BE2C (cell line): ENCODE measurements around the gene KSR2.

Experiments used
- DNase-seq: peaks from one replicate; pipeline ENCODE4 v3.0.0-alpha.2; 2020
- H3K27me3 ChIP-seq: fragments of 250-450 bp; sonication (Bioruptor Pico); 2 replicates; pipeline ENCODE4 v1.5.1; 2020; ENCODE audit warnings: mild to moderate bottlenecking
- H3K36me3 ChIP-seq: fragments of 250-450 bp; sonication (Bioruptor Pico); 2 replicates; pipeline ENCODE4 v1.5.1; 2020; ENCODE audit warnings: mild to moderate bottlenecking
- H3K4me1 ChIP-seq: fragments of 250-450 bp; sonication (Bioruptor Pico); 2 replicates; pipeline ENCODE4 v1.5.1; 2020
- H3K4me3 ChIP-seq: 2 replicates; pipeline ENCODE4 v1.5.1; 2011; ENCODE audit warnings: low read depth, low read length
- H3K9me3 ChIP-seq: fragments of 250-450 bp; sonication (Bioruptor Pico); 2 replicates; pipeline ENCODE4 v1.5.1; 2020
- TF ChIP-seq, protein P1 (sequence below): IDR thresholded peaks from 2 replicates; pipeline ENCODE4 v1.5.1; 2012; ENCODE audit warnings: mild to moderate bottlenecking, low read depth, low read length

The KSR2 gene

DNA sequence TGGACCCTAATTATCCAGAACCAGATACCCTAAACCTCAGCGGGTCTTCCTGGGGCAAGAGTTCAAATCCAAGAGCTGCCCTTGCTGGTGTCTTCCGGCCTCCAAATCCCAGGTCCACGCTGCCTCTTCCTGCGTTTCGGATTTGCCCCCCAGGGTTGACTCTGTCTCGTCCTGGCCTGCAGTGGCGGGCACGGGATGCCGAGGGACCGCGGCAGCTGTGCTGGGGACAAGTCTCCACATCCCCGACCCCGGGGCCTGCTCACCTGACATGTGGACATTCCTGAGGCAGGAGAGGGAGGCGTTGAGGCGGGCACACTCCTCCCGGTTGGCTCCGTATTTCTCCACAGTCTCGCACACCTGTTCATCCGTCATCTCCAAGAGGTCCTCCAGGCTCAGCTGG lies 113.6 kb downstream of the KSR2 start:
- Histone ChIP-seq H3K9me3 (no peaks in the 10 kb centered on the region), H3K27me3 (no peaks in the 10 kb centered on the region), H3K36me3 (no peaks in the 10 kb centered on the region), H3K4me1 (no peaks in the 10 kb centered on the region), H3K4me3 (no peak overlapping the region)
- DNase-seq = no peak
- TF ChIP-seq, protein P1, sequence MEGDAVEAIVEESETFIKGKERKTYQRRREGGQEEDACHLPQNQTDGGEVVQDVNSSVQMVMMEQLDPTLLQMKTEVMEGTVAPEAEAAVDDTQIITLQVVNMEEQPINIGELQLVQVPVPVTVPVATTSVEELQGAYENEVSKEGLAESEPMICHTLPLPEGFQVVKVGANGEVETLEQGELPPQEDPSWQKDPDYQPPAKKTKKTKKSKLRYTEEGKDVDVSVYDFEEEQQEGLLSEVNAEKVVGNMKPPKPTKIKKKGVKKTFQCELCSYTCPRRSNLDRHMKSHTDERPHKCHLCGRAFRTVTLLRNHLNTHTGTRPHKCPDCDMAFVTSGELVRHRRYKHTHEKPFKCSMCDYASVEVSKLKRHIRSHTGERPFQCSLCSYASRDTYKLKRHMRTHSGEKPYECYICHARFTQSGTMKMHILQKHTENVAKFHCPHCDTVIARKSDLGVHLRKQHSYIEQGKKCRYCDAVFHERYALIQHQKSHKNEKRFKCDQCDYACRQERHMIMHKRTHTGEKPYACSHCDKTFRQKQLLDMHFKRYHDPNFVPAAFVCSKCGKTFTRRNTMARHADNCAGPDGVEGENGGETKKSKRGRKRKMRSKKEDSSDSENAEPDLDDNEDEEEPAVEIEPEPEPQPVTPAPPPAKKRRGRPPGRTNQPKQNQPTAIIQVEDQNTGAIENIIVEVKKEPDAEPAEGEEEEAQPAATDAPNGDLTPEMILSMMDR = no peak

DNA sequence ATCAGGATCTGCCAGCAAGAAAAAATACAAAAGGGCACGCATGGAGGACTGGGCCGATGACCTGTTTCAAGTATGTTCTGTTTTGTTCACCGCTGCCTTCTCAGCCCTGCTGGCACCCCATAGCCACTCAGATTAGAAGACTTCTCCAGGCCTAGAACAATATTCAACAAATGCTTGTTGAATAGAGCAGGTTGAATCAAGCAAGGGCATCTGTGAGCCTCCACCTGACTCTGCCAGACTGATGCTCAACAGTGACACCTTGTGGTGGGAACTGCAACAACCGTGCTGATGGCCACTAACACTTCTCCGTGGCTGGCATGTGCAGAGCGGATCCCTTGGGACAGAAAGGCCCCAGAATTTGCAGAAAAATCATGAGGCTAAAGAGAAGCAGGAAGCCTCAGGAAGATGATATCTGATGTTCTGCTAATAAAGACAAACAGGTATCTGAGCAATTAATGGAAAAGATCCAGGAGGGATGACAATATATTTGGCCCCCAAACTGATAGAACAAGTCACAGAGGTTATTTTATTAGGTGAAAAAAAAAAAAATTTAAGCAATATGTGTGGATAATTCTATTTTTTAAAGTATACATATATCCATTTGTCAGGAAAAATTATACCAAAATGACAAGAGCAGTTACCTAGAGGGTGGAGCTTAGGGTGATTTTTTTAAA lies 114.3 kb downstream of the KSR2 start:
- Histone ChIP-seq H3K36me3 (no peaks in the 10 kb centered on the region), H3K4me3 (no peak overlapping the region), H3K4me1 (no peaks in the 10 kb centered on the region), H3K9me3 (no peaks in the 10 kb centered on the region), H3K27me3 (no peaks in the 10 kb centered on the region)
- DNase-seq = peak; percentile 75
- TF ChIP-seq, protein P1 = peak; percentile 93

GRCh38 chr12:117853600-117853999 lies 115.2 kb downstream of the KSR2 start:
- Histone ChIP-seq H3K36me3 (no peaks in the 10 kb centered on the region), H3K27me3 (no peaks in the 10 kb centered on the region), H3K4me1 (no peaks in the 10 kb centered on the region), H3K9me3 (no peaks in the 10 kb centered on the region), H3K4me3 (no peak overlapping the region)
- DNase-seq = no peak
- TF ChIP-seq, protein P1 = no peak

DNA sequence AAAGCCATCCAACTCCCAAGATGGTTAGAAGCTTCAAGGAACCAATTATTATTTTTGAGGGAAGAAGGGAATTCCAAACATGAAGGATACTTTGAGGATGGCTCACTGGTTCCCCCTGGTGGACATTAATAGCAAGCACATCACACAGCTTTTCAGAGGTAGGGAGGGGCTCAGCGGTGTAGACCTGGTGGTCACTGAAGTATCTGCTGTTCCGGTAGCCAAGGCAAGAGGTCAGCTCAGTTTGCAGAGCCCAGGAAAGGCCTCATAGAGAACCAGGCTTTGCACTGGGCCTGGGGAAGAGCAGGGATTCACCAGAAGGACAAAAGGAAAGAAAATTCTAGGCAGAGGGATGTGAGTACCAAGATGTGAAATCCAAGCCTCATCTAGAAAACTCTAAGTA lies 118.7 kb downstream of the KSR2 start:
- Histone ChIP-seq H3K4me1 (no peaks in the 10 kb centered on the region), H3K36me3 (no peaks in the 10 kb centered on the region), H3K27me3 (peaks cover 5% of the 10 kb centered on the region; the same call in 1 of the 2 replicates), H3K9me3 (no peaks in the 10 kb centered on the region), H3K4me3 (no peak overlapping the region)
- TF ChIP-seq, protein P1 = peak; percentile 93
- DNase-seq = peak; percentile 33

GRCh38 chr12:117847371-117847770 lies 121.4 kb downstream of the KSR2 start:
- DNase-seq = no peak
- no peak overlapping the region for H3K4me3 ChIP-seq
- no peaks in the 10 kb centered on the region for H3K4me1 ChIP-seq
- TF ChIP-seq, protein P1 = no peak
- no peaks in the 10 kb centered on the region for H3K9me3 ChIP-seq
- H3K36me3 ChIP-seq = no peaks in the 10 kb centered on the region
- peaks cover 5% of the 10 kb centered on the region; the same call in 1 of the 2 replicates for H3K27me3 ChIP-seq

DNA sequence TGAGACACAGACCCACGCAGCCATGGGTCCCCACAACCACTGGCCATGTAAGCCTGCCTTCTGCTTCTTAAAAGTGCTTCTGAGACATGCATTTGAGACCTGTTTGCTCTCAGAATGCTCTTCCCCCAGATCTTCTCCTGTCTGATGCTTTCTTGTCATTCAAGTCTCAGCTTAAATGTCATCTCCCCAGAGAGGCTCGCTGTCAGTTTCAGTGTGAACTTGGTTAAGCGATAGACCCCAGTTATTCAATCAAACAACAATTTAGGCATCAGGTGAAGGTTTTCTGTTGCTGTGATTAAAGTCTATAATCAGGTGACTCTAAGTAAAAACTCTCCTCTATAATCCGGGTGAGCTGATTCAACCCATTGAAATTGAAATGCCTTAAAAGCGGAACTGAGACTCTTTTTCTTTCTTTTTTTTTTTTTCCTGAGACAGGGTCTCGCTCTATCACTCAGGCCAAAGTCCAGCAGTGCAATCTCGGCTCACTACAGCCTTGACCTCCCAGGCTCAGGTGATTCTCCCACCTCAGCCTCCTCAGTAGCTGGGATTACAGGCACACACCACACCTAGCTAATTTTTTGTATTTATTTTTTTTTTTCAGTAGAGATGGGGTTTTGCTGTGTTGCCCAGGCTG lies 123.4 kb downstream of the KSR2 start:
- no peaks in the 10 kb centered on the region for H3K4me1 ChIP-seq
- H3K27me3 ChIP-seq = peaks cover 8% of the 10 kb centered on the region; the same call in 1 of the 2 replicates
- TF ChIP-seq, protein P1 = no peak
- no peaks in the 10 kb centered on the region for H3K9me3 ChIP-seq
- no peak overlapping the region for H3K4me3 ChIP-seq
- H3K36me3 ChIP-seq = no peaks in the 10 kb centered on the region
- DNase-seq = no peak
